ENCODE results near the gene MBNL1.

MBNL1 gene

DNA sequence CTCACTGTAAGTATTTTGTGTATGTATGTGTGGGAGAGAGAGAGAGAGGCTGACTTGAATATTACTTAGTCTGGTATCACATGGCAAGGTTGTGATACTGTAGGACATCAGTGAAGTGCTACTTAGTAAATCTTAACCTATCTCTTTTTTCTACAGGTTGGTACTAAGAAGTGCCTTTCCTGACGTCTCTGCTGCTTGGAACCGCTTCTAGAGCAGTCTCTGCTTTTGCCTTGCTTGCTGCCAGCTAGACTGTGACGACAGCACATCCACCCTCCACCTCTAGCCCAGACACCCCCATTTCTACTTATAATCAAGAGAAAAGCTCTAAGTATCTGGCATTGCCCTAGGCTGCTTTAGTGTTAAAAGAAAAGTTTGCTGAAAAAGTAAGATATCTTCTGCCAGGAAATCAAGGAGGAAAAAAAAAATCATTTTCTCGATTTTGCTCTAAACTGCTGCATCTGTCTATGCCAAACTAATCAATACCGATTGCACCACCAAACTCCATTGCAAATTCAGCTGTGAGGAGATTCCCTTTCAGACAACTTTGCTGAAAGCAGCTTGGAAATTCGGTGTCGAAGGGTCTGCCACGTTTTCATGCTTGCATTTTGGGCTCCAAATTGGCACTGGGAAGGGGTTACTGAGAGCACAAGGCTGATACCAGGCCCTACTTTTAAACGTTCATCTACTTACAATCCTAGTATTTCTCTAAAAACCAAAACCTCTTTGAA is 30.7 kb downstream of the MBNL1 start:
- no peak for DNase-seq

GRCh38 chr3:152300029-152300731 is 31.5 kb downstream of the MBNL1 start:
- no peak for DNase-seq

DNA sequence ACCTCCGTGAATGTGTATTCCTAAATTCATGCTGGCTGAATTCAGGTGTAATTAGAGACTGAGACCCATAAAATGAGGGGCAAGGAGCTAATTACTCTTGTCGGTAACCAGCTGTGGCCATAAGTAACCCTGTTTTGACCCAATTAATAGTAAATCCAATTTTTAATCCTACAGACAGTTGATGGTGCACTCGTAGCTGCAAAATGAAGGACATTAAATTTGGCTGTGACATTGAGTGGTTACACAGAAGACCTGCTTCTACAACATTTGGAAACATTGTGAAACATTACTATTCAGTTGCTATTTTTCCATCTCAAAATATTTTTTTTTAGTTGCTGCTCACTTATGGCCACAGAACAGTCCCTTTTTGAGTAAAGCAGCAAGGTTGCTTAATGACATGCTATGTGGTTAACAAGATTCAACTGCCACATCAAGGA is 33.0 kb downstream of the MBNL1 start:
- no peak for DNase-seq

- DNase-seq = no peak
These were observed 33.8 kb downstream of the MBNL1 start for GRCh38 chr3:152302521-152303021.

DNA sequence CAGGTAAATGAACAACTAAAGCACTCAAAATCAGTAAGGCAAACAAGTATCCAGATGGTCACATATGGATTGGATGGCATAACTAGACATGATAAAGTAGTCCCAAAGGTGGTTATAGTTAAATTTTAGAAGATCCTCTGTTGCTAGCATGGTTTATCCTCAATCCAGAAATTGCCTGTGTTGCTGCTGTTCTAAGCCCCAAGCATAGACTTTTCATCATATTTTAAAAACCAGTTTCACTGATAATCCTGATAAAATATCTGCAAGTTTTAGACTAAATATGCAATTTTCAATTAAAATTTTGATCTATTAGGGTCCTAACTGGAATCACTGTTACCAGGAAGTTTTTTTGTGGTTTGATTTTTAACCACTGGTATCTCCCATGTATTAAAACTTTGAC is 35.4 kb downstream of the MBNL1 start:
- DNase-seq = no peak

- no peak for DNase-seq
These were observed 36.3 kb downstream of the MBNL1 start for GRCh38 chr3:152305075-152305474.

GRCh38 chr3:152307829-152308474 is 39.2 kb downstream of the MBNL1 start:
- no peak for DNase-seq

DNA sequence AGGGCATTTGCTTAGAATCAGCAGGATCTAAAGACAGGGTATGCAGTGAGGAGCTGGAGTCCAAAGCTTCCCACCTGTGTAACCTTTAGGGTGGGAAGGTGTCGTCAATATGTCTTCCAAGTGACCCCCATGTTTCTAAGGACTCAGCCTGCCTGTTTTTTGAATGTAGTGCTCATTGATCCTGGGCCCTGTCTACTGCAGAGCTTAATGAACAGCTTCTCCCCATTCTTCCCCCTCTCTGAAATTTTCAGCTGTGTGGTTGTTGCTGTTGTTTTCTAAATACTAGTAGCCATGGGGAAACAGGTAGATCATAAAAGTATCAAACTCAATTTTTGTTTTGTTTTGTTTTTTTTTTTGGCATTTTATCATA is 39.7 kb downstream of the MBNL1 start:
- DNase-seq = no peak

DNA sequence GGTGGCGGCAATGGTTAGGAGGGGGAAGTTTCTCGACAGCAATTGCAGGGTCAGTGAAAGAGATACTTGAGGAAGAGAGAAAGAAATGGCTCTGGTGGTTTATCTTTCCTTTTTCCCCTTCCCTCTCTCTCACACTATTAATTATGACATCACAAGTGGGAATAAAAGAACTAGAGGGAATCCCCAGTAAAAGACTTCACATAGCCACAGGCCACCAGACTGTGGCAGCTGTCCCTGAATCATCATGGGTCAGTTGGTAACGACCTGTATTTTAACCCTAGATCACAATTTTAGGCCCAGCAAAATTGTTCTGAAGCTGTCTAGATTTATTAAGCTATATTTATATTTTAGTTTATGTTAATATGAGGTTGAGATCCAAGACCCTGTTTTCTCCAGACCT is 40.3 kb downstream of the MBNL1 start:
- no peak for DNase-seq

DNA sequence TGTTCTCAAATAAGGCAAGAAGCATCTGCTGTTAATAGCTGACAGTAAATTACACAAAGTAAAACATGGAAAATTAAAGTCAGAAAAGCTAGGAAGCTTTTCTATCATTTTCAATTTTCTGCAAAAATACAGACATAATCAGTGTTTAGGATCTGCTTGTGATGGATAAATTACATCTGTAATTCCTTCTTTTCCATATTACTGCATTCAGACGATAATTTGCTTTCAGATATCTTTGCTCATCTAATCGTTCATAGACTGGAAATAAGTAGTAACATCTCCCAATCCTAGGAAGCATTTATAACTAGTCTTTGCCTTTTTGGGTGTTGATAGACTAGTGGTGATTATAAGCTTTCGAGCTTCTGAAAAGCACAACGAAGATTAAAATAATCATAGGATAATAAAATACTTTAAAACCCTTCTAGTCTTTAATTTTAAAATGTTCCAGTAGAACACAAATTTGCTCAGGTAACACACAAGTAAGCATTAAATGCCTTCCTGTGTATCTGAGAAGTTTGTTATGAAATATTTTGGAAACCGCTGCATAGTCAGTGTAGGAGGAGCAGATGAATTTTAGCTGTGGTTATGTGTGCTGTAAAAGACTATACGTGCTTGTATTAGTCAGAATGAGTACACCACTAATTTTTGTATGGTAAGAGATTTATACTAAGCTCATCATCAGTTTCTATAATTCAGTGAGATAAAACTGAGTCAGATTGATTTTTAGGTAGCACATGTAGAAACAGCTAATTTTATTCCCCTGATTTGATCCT is 41.0 kb downstream of the MBNL1 start:
- no peak for DNase-seq

DNA sequence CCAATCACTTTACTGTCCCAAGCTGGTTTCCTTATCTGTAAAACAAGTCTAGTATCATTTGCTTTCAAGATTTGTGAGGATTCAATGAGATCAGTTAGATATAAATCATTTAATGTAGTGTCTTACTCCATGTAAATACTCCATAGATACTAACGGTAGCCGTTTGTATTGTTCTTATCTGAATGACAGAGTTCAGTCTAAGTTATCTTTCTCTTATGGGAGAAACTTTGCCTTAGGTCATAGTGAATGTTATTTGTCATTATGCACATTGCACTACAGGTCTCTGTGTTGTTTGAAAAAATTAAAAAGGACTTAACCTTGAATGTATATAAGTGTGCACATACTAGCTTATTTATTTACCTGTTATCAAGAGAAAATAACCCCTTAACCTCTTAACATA is 44.7 kb downstream of the MBNL1 start:
- no peak for DNase-seq

- DNase-seq = no peak
These were observed 45.2 kb downstream of the MBNL1 start for GRCh38 chr3:152313914-152314313.

DNA sequence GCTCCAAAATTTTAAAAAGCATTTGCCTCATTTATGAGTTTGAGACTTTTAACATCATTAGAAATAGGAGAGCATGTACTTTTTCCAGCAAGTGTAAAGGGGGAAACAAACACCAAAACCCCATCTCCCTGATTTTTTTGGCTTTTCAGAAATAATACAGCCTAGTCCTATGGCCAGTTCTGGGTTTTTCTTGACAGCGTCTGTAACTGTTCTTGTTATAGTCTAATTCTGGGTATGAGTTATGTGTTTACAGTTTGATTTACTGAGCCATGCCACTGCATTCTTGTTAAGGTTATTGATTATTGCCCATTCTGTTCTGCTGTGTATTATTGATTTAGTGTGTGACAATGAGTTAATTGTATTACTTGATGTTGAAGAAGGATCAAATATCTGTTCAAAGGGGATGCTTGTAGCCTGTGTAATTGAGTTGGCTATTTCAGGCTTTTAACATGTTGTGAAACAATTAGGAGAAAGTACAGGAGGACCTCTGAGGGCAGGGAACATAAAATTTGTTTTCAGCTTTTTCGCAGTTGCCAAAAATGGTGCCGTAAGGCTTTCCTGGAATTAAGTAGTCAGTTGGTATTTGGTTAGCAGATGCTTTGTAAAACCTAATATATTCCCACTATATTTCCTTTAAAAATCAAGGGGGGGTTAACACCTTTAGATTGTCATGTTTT is 46.1 kb downstream of the MBNL1 start:
- DNase-seq = no peak

GRCh38 chr3:152315623-152316022 is 46.9 kb downstream of the MBNL1 start:
- no peak for DNase-seq

DNA sequence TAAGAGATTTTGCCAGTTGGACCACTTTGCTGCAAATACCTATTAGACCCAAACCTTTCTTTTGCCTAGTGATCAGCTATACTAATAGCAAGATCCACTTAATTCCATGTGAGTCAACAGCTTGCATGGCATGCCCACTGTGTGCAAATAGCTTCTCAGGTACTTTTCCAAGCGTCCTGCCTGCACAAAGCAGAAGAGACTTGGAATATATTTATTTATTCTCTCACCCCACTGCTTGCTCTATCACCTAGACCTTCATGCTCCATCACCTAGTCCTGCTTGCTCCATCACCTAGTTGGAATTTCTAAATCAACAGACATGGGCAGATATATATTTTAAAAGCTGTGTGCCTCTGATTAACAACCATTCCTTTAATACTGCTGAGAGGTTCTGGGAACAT is 47.6 kb downstream of the MBNL1 start:
- DNase-seq = no peak

- DNase-seq = no peak
These were observed 48.5 kb downstream of the MBNL1 start for GRCh38 chr3:152317184-152317583.

DNA sequence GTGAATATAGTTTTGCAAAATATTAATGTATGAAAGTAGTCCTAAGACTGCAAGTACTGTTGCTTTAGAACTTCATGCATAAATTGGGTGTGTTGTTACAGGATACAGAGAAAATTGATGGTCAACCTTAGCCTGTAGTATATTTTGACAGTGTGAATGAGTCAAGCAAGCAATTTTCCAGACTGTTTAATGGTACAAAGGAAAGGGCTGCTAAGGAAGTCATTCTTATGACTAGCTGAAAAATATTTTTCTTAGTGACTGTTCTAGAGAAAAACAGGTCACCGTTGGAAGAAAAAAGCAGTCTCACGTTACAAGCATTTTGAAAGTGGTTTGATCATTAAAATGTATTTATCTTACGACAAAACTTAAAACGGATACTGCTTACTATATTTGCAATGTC is 49.2 kb downstream of the MBNL1 start:
- DNase-seq = no peak

GRCh38 chr3:152318512-152318911 is 49.8 kb downstream of the MBNL1 start:
- DNase-seq = no peak

DNA sequence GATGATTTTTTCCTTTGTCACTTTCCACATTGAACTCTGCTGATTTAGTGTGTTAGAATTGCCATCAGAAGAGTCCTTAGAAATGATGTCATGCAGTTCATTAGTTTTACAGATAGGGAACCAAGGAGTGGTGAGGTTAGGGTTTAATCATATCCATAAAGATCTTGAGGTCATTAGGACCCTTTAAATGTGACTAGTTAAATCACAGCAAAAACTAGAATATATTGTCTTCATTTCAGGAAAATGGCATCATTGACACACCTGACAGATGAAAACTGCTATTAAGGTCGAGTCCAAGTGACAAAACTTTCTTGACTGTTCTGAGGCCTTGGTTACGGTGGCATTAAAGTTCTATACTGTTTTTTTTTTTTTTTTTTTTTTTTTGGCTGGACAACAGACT is 50.5 kb downstream of the MBNL1 start:
- DNase-seq = no peak

- DNase-seq = no peak
These were observed 51.3 kb downstream of the MBNL1 start for GRCh38 chr3:152319831-152320617.

- DNase-seq = no peak
These were observed 52.6 kb downstream of the MBNL1 start for GRCh38 chr3:152321200-152321954.
